GM10847 (cell line): ENCODE measurements around the gene RGS8.

Experiments used
- POLR2A ChIP-seq: IDR thresholded peaks from 2 replicates; pipeline ENCODE4 v1.6.1; 2011; ENCODE audit not compliant: insufficient read length; ENCODE audit errors: extremely low read depth

Gene RGS8, protein sequence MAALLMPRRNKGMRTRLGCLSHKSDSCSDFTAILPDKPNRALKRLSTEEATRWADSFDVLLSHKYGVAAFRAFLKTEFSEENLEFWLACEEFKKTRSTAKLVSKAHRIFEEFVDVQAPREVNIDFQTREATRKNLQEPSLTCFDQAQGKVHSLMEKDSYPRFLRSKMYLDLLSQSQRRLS

DNA sequence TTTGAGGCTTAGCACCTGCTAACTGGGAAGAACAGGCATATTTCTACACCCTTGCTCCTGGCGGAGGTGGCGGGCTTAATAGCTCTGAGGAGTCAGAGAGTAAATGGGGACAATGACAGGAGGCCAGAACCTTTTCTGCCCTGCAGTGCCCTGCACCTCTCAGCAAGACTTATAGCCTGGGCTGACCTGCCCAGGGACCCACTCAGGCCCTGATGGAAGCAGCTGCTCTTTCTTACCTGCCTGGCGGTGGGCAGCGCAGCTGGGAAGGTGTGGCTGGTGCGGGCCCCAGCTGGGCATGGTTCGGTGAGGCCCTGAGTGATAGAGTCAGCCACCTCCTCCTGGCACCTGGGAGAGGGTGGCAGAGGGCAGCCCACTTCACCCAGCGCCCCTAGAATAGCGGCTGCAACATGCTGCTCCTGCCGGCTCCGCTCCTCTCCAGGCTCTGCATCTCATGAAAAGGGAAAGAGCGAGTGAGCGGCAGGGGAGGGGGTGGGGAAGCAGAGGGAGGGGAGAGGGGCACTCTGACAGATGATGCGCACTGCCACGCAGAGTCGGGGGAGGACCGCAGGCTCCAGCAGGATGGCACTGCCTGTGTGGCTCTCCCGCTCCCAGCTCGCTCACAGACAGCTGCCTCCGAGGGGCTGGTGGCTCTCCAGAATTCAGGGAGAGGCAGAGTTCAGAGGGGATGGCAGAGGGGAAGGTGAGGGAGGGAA, at the start of gene RGS8:
Gene RGS8 (minus strand): TSS at position 472 of the 713 bp plus-strand sequence. CDS start 14,938 bp downstream, outside the sequence.
- TF ChIP-seq POLR2A: no peak

DNA sequence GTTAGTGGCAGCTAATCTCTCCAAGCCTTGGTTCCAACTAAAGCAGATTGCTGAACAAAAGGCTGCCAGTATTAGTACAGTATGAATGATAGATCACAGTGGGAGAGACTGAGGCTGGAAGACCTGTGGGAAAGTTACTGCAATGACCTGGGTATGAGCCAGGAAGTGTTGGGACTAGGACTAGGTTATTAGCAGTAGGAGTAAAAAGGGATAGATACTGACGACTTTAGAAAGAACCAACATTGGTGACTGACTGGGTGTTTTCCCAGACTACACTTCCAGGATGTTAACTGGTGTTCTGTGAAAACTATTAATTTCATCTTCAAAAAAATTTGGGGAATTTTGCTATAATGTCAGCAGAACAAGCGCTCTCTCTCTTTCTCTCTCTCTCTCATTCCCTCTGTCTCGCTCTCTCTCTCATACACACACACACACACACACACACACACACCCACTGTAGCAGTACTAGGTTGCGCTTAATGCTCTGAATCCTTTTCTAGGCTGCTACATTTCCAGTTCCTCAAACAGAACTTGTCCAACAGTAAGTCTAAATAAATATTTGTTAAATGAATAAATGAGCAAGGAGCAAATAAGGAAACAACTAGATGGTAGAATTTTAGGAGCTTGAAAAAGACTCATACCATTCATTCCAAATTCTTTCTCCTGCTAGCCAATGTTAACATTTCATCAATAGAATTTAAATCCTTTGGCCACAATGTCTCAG, 47.6 kb upstream of the RGS8 start:
- no peak for TF ChIP-seq POLR2A

DNA sequence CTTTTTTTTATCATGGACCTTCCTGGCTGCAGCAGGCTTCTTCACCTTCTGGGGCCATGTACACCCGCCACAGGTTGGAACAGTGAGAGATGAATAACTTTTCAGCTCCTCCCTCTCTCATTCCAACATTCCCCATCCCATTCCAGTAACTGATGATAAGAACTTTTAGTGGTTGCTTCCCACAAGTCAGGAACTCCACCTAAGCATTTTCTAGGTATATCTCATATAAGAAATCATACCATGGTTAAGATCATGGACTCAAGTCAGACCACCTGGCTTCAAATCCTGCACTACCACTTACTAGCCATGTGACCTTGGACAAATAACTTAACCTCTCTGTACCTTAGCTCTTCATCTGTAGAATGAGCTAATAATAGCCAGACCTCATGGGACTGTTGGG, 42.5 kb upstream of the RGS8 start:
- TF ChIP-seq POLR2A: no peak

DNA sequence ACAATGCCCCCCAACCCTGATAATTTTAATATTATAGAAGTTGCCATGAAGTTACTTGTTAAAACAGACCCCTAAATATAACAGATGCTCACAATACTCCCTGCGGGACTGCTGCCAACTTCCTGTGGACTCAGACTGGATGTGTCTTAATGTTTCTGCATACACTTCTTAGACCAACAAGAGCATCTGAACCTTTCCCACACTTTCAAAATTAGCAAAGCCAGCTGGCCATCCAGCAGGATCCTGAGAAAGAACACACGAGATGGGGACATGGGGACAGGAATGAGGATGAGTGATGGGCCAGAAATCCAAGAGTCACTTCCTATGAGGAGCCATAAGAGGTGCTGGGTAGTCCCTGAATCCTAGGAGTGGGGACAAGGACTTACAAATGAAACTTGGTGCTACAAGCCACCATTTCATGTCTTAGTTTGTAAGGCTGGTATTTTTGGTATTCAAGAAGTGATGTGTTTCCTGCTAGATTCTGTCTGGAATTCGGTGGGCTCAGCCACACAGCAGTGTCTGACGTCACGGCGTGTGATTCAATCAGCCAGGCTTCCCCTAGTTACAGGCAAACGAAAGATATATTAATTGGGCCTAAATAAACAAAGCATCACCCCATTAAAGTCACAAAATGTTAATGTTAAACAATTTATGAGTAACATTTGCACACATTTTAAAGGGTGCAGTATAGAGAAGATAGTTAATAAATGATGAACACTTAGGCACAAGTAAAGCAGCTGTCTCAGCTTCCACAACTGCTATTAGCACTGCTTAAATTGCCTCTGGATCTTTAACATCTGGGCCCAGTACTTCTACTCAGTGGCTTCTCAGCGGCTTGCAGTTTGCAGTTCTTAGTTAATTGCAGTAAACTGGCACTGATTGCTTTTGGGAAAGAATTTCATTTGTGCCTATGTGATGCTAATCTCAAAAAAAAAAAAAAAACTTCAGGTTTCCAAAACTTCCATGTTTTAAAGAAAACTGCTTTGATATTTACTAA, 41.2 kb upstream of the RGS8 start:
- no peak for TF ChIP-seq POLR2A

DNA sequence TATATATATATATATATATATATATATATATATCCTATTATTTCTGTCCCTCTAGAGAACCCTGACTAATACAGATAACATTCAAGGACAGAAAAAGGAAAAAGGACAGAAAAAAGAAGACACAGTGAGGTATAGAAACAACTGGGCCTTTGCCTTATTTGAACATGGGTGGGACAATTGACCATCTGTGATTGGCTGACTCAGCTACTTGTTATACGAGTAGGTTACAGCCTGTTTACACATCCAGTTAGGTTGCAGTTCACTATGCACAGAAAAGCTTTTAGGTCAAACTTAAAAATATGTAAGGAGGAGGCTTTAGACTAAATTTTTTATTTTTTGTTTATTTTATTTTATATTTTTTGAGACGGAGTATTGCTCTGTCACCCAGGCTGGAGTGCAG, 39.8 kb upstream of the RGS8 start:
- TF ChIP-seq POLR2A: no peak

DNA sequence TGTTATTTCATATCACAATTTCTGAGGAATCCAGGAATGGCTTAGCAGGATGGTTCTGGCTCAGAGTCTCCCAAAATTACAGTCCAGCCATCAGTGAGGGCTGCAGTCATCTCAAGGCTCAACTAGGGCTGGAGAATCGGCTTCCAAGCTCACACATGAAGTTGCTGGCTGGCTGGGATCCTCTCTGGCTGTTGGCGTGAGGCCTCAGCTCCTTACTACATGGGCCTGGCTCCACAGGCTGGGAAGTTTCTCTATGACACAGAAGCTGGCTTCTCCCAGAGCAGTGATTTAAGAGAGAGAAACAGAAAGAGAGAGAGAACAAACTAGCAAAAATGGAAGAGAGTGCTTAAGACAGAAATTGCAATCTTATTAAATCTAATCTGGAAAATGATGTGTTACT, 38.8 kb upstream of the RGS8 start:
- no peak for TF ChIP-seq POLR2A

DNA sequence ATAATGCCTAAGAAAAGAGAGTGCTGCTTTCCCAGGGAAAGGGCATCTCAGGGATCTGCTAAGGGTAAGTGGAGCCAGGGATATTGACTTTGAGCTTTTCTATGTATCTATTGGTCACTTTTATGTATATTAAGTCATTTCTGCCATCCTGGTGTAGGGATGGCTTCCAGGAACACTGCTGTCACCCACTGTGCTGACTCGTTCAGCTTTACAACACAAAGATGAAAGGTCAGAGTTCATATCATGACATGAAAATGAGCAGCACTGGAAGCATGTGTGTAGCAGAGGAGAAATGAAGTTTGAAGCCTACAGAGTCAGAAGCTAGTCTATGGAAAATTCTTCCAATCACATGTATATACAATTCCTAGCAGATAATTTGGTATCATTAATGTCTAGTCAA, 37.1 kb upstream of the RGS8 start:
- TF ChIP-seq POLR2A: no peak

DNA sequence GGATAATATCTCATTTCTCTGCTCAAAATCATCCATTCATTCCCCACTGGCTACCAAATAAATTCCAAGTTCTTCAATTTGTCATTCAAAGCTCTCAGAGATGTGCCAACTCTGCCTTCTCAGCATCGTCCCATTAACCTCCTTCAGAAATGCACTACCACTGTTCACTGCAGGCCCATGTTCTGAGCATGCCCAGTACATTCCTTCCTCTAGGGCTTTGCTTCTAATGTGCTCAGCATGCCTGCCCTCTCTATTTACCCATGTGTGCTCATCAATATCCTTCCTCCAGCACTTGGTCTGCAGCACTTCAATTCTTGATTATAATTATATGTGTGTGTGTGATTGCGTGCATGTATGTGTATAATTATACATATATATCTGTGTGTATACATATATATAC, 36.1 kb upstream of the RGS8 start:
- no peak for TF ChIP-seq POLR2A

DNA sequence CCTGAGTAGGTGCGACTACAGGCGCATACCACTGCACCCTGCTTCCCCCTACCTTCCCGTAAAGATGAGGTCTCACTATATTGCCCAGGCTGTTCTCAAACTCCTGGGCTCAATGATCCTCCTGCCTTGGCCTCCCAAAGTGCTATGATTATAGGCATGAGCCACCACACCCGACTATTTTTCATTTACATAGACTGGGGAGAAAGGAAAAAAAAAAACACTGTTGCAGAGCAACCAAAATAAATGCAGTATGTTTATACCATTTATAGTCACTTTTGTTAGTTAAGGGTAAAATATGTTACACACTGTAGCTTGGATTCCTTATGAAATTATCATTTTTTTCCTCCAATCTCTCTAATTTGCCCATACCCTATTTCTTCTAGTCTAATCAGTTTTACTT, 35.2 kb upstream of the RGS8 start:
- no peak for TF ChIP-seq POLR2A

DNA sequence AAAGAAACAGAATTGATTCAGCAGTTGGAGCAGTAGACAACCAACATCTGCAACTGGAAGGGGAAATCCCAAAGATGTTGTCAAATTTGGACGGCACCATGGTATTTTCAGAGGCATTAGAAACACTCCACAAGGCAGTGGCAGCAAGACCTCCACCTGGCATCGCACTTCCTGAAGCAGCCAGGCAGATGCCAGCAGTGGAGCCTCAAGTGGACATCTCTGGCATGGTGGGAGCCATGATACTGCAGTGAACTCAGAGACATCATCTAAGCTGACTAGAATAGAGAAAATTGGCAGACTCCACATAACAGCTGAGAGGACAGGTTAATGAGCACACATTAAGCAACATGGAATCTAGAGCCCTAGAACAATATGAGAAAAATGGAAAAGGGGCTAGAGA, 33.9 kb upstream of the RGS8 start:
- TF ChIP-seq POLR2A: no peak

DNA sequence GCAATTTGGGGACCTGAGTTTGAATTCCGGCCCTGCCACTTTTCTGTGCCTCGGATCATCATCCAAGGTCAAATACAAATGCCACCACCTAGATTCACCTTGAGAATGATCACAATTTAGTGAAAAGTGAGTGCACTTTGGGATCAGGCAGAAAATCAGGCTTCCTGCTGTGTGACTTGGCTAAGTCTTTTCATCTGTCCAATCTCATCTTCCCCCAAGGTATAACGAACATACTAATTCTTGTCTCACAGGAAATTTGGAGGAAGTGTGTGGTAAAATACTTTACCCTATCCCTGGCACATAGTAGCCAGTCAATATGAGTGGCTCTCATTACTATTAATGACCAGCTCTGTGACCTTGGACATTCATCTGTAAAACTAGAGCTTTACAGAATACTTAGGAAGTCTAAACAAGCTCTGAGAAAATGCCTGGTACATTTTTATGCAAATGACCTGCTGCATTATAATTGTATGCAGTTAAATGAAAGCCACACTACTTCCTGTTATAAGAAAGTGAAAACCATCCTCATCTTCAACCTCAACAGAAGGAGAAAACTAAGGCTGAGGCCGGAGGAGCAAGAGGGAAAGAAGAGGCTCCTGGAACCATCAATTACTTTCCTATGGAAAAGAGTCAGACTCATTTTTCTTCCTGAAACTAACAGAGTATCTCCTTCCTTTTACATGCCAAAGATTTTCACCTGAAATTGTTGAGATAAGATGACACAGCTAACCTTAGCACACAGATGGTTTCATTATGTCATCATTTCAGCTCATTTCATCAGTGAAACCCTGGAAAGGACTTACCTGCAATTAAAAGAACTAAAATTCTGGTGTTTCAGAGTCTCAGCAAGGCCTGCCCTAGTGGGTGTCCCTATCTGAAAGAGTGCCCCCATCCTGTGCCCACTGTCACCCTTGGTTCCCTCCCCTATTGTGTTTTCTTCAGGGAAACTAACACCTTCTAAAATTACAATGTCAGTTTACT, 32.6 kb upstream of the RGS8 start:
- no peak for TF ChIP-seq POLR2A

DNA sequence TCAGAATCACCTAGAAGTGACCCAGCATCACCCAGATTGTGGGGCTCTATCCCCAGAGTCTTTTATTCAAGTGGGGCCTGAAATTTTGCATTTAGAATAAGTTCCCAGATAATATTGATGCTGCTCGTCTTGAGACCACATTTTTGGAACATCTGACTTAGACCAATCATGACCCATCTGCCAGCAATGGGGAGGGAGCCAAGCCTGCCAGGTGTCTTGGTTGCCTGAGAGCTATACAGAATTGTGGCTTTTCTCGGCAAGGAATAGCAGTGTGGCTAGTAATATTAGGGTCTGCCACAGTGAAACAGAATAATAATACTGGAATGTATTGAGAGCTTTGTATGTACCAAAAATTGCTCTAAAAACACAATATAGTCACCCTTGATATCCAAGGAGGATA, 31.1 kb upstream of the RGS8 start:
- TF ChIP-seq POLR2A: no peak

DNA sequence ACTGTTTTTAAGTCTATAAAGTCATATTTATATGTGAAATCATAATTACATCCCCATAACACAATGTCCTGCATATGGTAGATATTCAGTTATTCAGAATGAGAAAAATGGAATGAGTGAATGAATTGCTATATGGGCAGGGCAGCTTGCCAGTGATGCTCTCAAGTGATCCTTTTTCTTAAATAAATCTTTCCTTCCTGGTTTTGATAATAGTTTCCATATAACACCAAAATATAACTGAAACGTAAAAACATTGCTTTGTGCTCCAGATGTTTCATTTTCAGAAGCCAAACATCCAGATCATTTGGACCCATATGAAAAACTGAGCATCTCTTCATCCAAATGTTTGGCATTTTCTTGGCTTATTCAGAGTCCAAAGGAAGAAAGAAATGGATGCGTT, 30.2 kb upstream of the RGS8 start:
- TF ChIP-seq POLR2A: no peak

DNA sequence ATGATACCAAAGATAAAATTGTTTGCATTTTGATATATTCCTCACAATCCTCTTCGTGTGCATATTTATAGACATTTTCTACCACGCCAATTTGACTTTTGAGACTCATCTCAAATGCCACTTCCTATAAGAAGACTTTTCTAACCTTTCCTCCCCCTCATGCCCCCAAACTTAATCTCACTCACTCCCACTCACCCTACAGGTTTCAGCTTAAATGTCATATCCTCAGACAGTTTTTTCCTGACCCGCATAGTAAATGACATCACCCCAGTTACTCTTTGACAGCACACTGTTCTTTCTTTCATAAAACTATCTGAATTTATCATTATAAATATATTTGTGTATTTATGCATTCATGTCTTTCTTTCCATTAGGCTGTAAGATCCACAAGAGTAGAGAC, 29.6 kb upstream of the RGS8 start:
- TF ChIP-seq POLR2A: no peak
